Aorta (tissue), 5 donors: ENCODE data around the gene NCEH1. TPM values are rescaled to one million over a fixed set of nuclear protein-coding genes. Genes with fewer than 3 reads are reported as not detected.
A peak's percentile ranks its signal among the peaks of the same experiment; 100 is the strongest.

Experiments
- ATAC-seq: fragments of 200-7000 bp; cut with Tn5 transposase; one replicate; pipeline ENCODE4 v1.9.1; 2022; ENCODE audit warnings: moderate library complexity; ENCODE audit not compliant: low FRiP score
- DNase-seq, 2 donors: peaks; one replicate each; pipeline ENCODE4 v3.0.0-alpha.2; 2020
- H3K27ac ChIP-seq, 2 donors: one replicate each; pipeline ENCODE4 v1.5.1; 2013; ENCODE audit warnings: low read length in 2 of 2, mild to moderate bottlenecking in 2 of 2, moderate library complexity in 2 of 2, control low read depth in 1 of 2, inconsistent platforms in 1 of 2, low read depth in 1 of 2
- H3K27me3 ChIP-seq, 2 donors: one replicate each; pipeline ENCODE4 v1.6.1; 2013; ENCODE audit warnings: control low read depth in 1 of 2, low read length in 1 of 2, mild to moderate bottlenecking in 1 of 2, moderate library complexity in 1 of 2; ENCODE audit not compliant: insufficient read depth in 2 of 2, control insufficient read depth in 1 of 2
- H3K36me3 ChIP-seq, 2 donors: one replicate each; pipeline ENCODE4 v1.6.1; 2013; ENCODE audit warnings: control low read depth in 1 of 2, low read length in 1 of 2, mild to moderate bottlenecking in 1 of 2; ENCODE audit not compliant: insufficient read depth in 2 of 2, control insufficient read depth in 1 of 2
- H3K4me1 ChIP-seq, 2 donors: one replicate each; pipeline ENCODE4 v1.6.1; 2013; ENCODE audit warnings: low read length in 2 of 2, control low read depth in 1 of 2, mild to moderate bottlenecking in 1 of 2, moderate library complexity in 1 of 2; ENCODE audit not compliant: insufficient read depth in 2 of 2, control insufficient read depth in 1 of 2
- H3K4me3 ChIP-seq, 2 donors: one replicate each; pipeline ENCODE4 v1.5.1; 2013; ENCODE audit warnings: low read length in 2 of 2, control low read depth in 1 of 2, mild to moderate bottlenecking in 1 of 2
- H3K9me3 ChIP-seq: one replicate; pipeline ENCODE4 v1.6.1; 2013; ENCODE audit warnings: mild to moderate bottlenecking, low read length; ENCODE audit not compliant: control insufficient read depth
- WGBS, 2 donors: extraction: QIAGEN DNeasy Blood & Tissue Kit; methylation state at CpG; one replicate each; pipeline ENCODE4 v1.1.7; 2013; 5-methylcytosine and 5-hydroxymethylcytosine counted together
- intact Hi-C, 2 donors: fragments of 100-400 bp; cut with DNase I; formaldehyde crosslinking; loops; one replicate each; pipeline versions ENCODE4 v1.14.2 to v1.15.0; 2022
- polyA plus RNA-seq, 2 donors: library from polyadenylated mRNA; stranded (reverse); fragments of 200-250 nt; gene quantifications; one replicate each; pipeline ENCODE4 v1.2.3, GENCODE V29; 2013
- total RNA-seq, 2 donors: library from RNA; stranded (reverse); fragmentation: NEBNext Ultra II Directional; extraction: Animal tissue kit (Norgen Biotek cat#: 25700); gene quantifications; one replicate each; pipeline ENCODE4 v1.2.1, GENCODE V29; 2021
- donor health status: healthy with polysubstance abuse.
- donor health status: Bipolar disorder and iron deficiency.
- donor health status: DM: no; HTN: no; CAD: no.
- donor health status: DM: no; HTN: no; CAD: no.
- donor health status: DM: yes; HTN: yes; CAD: no.

The NCEH1 gene
- total and polyA plus RNA-seq, 4 donors: 2.3 to 12.5 (median 6.5) TPM

DNA sequence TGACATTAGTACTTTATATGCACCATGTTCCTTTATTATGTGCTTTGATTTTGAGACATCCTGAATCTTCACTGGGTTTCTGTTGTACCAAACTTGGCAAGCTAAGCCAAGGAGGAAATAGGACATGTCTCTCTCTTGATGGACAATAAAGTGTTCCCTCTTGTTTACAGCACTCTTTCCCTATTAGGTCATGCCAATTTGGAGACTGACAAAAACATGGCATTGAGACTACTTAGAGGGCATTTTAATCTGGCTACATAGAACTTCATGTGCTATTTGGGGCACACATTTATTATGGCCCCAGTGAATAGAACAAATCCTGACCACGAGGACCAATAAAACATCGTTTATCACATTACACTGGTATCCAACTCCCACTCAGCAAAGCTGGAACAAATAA, 102.3 kb downstream of the NCEH1 start:
- Histone ChIP-seq H3K27me3 (no peaks in the 10 kb centered on the region), H3K9me3 (no peaks in the 10 kb centered on the region), H3K27ac (no peak overlapping the region), H3K36me3 (no peaks in the 10 kb centered on the region), H3K4me3 (no peak overlapping the region), H3K4me1 (peaks cover 0 to 4% of the 10 kb centered on the region in 2 donors)
- DNase-seq (no peak), ATAC-seq (no peak)
- intact Hi-C loops: no loop called here
- WGBS, 2 donors: 13 to 22% methylated on average over 2 of the region's 2 CpGs

DNA sequence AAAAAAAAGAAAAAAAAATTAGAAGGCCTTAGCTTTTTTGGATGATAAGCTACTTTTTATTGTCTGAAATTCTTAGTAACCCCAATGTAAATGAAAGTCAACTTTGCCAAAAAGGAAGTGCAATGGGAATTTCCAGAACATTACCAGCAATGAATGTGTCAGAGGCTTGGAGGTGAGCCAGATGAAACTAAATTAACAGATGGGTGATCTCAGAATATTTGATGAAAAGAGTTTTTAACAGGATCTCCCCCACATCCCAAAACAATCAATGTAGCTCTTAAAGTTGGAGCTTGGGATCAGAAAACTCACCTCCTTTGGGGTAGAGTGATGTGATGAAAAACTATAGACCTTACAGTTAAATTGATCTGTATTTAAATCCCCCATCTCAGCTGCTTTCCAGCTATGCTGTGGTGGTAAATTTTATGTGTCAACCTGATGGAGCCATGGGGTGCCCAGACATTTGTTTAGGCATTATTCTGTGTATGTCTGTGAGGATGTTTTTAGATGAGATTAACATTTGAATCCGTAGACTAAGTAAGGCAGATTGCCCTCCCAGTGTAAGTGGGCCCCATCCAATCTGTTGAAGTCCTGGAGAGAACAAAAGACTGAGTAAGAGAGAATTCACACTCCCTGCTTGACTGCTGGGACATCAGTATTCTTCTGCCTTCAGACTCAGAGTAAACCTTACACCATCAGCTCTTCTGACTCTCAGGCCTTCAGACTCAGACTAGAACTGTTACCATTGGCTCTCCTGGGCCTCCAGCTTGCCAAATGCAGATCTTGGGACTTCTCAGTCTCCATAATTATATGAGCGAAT, 103.4 kb downstream of the NCEH1 start:
- Histone ChIP-seq H3K9me3 (no peaks in the 10 kb centered on the region), H3K27me3 (no peaks in the 10 kb centered on the region), H3K4me3 (no peak overlapping the region), H3K27ac (peak overlapping the region in 1 of 2 donors; percentile 40), H3K4me1 (peaks cover 0 to 4% of the 10 kb centered on the region in 2 donors), H3K36me3 (no peaks in the 10 kb centered on the region)
- intact Hi-C loops: no loop called here
- DNase-seq (no peak), ATAC-seq (peak; percentile 72)
- 6 to 9% methylated on average over 2 of the region's 2 CpGs for WGBS, 2 donors

DNA sequence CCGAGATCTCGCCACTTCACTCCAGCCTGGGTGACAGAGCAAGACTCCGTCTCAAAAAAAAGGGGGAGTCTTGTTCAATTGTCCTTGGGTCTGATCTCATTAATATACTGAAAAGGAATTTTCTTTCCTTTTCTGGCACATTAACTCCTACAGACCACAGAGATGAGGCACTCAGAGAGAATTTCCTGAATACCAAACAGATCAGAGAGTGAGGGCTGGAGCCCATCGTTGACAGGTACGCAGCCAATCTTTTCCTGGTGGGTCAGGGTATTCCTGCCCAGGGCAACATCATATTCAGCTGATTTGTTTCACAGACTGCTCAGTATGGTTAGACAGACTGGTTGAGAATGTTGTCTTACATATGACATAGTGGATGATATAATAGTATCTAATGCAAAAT, 104.8 kb downstream of the NCEH1 start:
- ATAC-seq (no peak), DNase-seq (no peak)
- 89% methylated on average over 5 of the region's 5 CpGs for WGBS, 2 donors
- Histone ChIP-seq H3K27ac (no peak overlapping the region), H3K9me3 (no peaks in the 10 kb centered on the region), H3K36me3 (no peaks in the 10 kb centered on the region), H3K4me1 (peaks cover 0 to 4% of the 10 kb centered on the region in 2 donors), H3K4me3 (no peak overlapping the region), H3K27me3 (no peaks in the 10 kb centered on the region)
- intact Hi-C loops: no loop called here

DNA sequence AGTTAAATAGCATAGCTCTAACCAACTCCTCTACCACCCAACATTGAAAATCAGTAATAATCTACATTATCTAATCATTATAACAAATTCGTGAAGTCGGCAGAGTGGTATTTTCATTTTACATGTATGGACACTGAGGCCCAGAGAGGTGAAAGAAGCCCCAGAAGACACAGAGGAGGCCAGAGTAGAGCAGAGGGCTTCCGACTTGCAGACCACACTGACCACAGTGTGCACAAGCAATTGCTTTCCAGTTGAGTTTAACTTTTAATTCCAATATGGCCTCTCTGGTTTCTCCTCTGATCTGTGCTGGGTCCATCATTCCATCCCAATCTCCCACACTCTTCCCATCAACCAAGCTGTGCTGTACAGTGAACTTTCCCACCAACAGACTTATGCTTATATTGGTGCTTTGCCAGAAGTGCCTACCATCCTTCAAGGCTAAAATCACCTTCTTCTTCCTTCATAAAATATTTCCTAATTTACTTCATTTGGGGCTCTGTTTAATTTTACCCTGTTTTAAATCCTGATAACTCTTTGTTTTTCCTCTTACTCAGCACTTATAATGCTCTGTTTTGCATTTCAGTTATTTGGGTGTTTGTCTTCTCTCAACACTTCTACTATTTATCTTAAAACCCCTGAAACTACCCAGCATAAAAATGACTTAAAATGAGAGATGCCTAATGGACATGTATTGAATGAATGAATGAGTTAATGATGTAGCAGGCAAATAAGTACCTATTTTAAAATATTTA, 105.8 kb downstream of the NCEH1 start:
- H3K4me1 ChIP-seq: peaks cover 0 to 4% of the 10 kb centered on the region in 2 donors
- no peak overlapping the region for H3K4me3 ChIP-seq
- no peak overlapping the region for H3K27ac ChIP-seq
- intact Hi-C loops: no loop called here
- DNase-seq (no peak), ATAC-seq (no peak)
- H3K27me3 ChIP-seq: no peaks in the 10 kb centered on the region
- WGBS, 2 donors: 70 to 76% methylated on average over 3 of the region's 3 CpGs
- H3K9me3 ChIP-seq: no peaks in the 10 kb centered on the region
- no peaks in the 10 kb centered on the region for H3K36me3 ChIP-seq

DNA sequence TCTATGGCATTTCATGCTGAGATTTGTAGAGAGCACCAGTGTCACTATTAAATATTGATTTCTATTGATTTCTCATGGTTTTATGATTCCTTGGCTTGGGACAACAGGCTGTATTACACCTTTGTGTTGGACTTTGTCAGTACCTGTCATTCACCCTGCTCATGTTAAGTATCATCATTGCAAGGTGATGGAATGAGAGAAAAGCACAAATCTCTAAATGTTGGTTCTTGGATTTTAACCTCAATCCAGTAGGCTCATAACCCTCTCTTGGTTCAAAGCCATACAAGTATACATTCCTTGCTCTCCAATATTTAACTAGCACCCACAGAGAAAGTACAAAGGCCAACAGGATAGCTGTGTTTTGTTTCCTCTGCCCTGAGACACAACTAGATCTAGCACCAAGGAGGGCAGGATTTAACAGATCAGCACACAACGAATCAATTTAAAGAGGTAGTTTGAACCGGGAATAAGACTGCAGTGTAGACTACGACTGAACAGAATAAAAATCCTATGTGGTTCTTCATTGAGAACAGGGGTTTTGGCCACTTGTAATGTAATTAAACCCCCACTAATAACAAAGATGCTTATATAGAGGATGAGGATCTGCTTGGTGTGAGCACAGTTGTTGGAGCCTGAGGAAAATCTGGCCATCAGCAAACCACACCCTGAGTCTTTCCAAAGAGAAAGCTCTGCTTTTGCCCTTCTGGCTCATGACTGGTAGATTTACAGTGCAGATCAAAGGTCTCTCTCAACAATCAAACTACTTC, 109.6 kb downstream of the NCEH1 start:
- ATAC-seq (no peak), DNase-seq (no peak)
- intact Hi-C loops: no loop called here
- Histone ChIP-seq H3K4me1 (no peaks in the 10 kb centered on the region), H3K9me3 (no peaks in the 10 kb centered on the region), H3K4me3 (no peak overlapping the region), H3K27me3 (no peaks in the 10 kb centered on the region), H3K36me3 (no peaks in the 10 kb centered on the region), H3K27ac (no peak overlapping the region)
- 91% methylated on average over 3 of the region's 3 CpGs for WGBS, 2 donors

DNA sequence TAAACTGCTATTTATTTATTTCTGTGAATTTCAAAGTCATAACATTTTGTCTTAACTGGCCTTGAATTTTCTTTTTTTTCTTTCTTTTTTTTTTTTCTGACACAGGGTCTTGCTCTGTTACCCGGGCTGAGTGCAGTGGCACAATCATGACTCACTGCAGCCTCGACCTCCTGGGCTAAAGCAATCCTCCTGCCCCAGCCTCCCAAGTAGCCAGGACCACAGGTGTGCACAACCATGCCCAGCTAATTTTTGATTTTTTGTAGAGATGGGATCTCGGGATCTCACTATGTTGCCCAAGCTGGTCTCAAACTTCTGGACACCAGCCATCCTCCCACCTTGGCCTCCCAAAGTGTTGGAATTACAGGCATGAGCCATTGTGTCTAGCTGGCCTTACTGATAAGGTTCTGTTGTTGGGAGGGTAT, 110.2 kb downstream of the NCEH1 start:
- H3K4me1 ChIP-seq: no peaks in the 10 kb centered on the region
- DNase-seq (no peak), ATAC-seq (no peak)
- 82 to 88% methylated on average over 3 of the region's 3 CpGs for WGBS, 2 donors
- no peaks in the 10 kb centered on the region for H3K9me3 ChIP-seq
- H3K4me3 ChIP-seq: no peak overlapping the region
- H3K36me3 ChIP-seq: no peaks in the 10 kb centered on the region
- intact Hi-C loops: no loop called here
- no peaks in the 10 kb centered on the region for H3K27me3 ChIP-seq
- H3K27ac ChIP-seq: no peak overlapping the region

DNA sequence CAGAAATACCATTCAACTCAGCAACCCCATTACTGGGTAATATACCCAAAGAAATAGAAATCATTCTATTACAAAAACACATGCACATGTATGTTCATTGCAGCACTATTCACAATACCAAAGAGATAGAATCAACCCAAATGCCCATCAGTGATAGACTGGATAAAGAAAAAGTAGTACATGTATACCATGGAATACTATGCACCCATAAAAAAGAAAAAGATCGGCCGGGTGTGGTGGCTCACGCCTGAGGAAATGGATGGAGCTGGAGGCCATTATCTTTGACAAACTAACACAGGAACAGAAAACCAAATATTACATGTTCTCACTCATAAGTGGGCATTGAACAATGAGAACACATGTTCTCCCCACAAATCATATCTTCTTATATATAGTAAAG, 112.0 kb downstream of the NCEH1 start:
- intact Hi-C loops: loop anchor here in 1 of 2 donors (5.0 kb wide), 1 partner anchor 112 kb away; no protein-coding TSS in a partner anchor
- DNase-seq: no peak
- Histone ChIP-seq H3K27ac (no peak overlapping the region), H3K36me3 (no peaks in the 10 kb centered on the region), H3K9me3 (no peaks in the 10 kb centered on the region), H3K27me3 (no peaks in the 10 kb centered on the region), H3K4me1 (no peaks in the 10 kb centered on the region), H3K4me3 (no peak overlapping the region)
- 99 to 100% methylated on average over 3 of the region's 3 CpGs for WGBS, 2 donors
- no peak for ATAC-seq

DNA sequence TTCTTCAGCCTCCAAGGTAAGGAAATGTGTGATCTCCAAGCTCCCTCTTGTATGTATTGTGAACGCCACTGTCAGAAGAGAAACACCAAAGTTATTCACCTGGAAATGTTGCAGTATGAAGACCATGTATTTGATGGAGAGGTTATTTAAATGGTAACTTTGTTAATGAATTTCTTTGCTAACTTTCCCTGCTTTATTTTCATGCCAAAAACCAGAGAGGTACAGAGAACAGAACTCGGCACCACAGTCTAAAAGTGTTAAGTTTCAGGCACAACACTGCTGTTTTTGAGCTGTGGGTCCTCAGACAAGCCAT, 114.5 kb downstream of the NCEH1 start:
- Histone ChIP-seq H3K9me3 (no peaks in the 10 kb centered on the region), H3K4me3 (no peak overlapping the region), H3K27ac (no peak overlapping the region), H3K36me3 (no peaks in the 10 kb centered on the region), H3K4me1 (no peaks in the 10 kb centered on the region), H3K27me3 (no peaks in the 10 kb centered on the region)
- intact Hi-C loops: loop anchor here in 1 of 2 donors (5.0 kb wide), 1 partner anchor 109 kb away; no protein-coding TSS in a partner anchor
- ATAC-seq (no peak), DNase-seq (no peak)
- 59 to 62% methylated on average over 2 of the region's 2 CpGs for WGBS, 2 donors
